Trophoblast cell (in vitro differentiated cells and primary cell): ENCODE data around the gene TMEM266.

Experiments
- DNase-seq, 2 donors: peaks; one replicate each; pipeline ENCODE4 v3.0.0-alpha.2; 2016
- H2AFZ ChIP-seq: 2 replicates; pipeline ENCODE4 v1.6.1; 2013; ENCODE audit warnings: low read length, moderate library complexity, mild to moderate bottlenecking; ENCODE audit not compliant: insufficient read depth, poor library complexity
- H2AK5ac ChIP-seq: 2 replicates; pipeline ENCODE4 v1.6.1; 2013; ENCODE audit warnings: mild to moderate bottlenecking, low read length
- H2BK120ac ChIP-seq: 2 replicates; pipeline ENCODE4 v1.6.1; 2013; ENCODE audit warnings: low read length, mild to moderate bottlenecking, moderate library complexity; ENCODE audit not compliant: insufficient read depth, poor library complexity
- H2BK12ac ChIP-seq: 2 replicates; pipeline ENCODE4 v1.6.1; 2013; ENCODE audit warnings: mild to moderate bottlenecking, low read length, moderate library complexity
- H2BK5ac ChIP-seq: 2 replicates; pipeline ENCODE4 v1.6.1; 2013; ENCODE audit warnings: low read length, low read depth, moderate library complexity, mild to moderate bottlenecking; ENCODE audit not compliant: poor library complexity
- H3K14ac ChIP-seq: 2 replicates; pipeline ENCODE4 v1.6.1; 2013; ENCODE audit warnings: mild to moderate bottlenecking, low read length
- H3K18ac ChIP-seq: 2 replicates; pipeline ENCODE4 v1.6.1; 2013; ENCODE audit warnings: mild to moderate bottlenecking, low read length
- H3K23ac ChIP-seq: 2 replicates; pipeline ENCODE4 v1.6.1; 2013; ENCODE audit warnings: low read length
- H3K27ac ChIP-seq: 2 replicates; pipeline ENCODE4 v1.5.1; 2013; ENCODE audit warnings: low read depth, mild to moderate bottlenecking, inconsistent platforms, low read length, moderate library complexity
- H3K27me3 ChIP-seq: 2 replicates; pipeline ENCODE4 v1.6.1; 2013; ENCODE audit warnings: inconsistent platforms, mild to moderate bottlenecking, low read length, moderate library complexity; ENCODE audit not compliant: insufficient read depth
- H3K36me3 ChIP-seq, 2 experiments: 1 replicate in 1 of 2; 2 replicates in 1 of 2; pipeline ENCODE4 v1.6.1; 2013; ENCODE audit warnings: low read length in 2 of 2, mild to moderate bottlenecking in 2 of 2, moderate library complexity in 1 of 2; ENCODE audit not compliant: insufficient read depth in 2 of 2, control insufficient read depth in 1 of 2
- H3K4ac ChIP-seq: 2 replicates; pipeline ENCODE4 v1.6.1; 2013; ENCODE audit warnings: low read depth, mild to moderate bottlenecking, low read length, moderate library complexity
- H3K4me1 ChIP-seq, 2 experiments: 1 replicate in 1 of 2; 2 replicates in 1 of 2; pipeline ENCODE4 v1.6.1; 2013; ENCODE audit warnings: low read length in 2 of 2, mild to moderate bottlenecking in 2 of 2, moderate library complexity in 1 of 2; ENCODE audit not compliant: insufficient read depth in 2 of 2, control insufficient read depth in 1 of 2
- H3K4me2 ChIP-seq: 2 replicates; pipeline ENCODE4 v1.6.1; 2013; ENCODE audit warnings: inconsistent platforms, mild to moderate bottlenecking, low read length, moderate library complexity
- H3K4me3 ChIP-seq: 2 replicates; pipeline ENCODE4 v1.5.1; 2013; ENCODE audit warnings: mild to moderate bottlenecking, low read depth, low read length, inconsistent platforms
- H3K79me1 ChIP-seq: one replicate; pipeline ENCODE4 v1.6.1; 2013; ENCODE audit warnings: low read length
- H3K79me2 ChIP-seq: 2 replicates; pipeline ENCODE4 v1.6.1; 2013; ENCODE audit warnings: low read length, mild to moderate bottlenecking; ENCODE audit not compliant: control insufficient read depth, insufficient read depth, poor library complexity
- H3K9ac ChIP-seq: 2 replicates; pipeline ENCODE4 v1.6.1; 2013; ENCODE audit warnings: mild to moderate bottlenecking, low read length
- H3K9me3 ChIP-seq: 2 replicates; pipeline ENCODE4 v1.6.1; 2013; ENCODE audit warnings: low read depth, mild to moderate bottlenecking, control low read depth, inconsistent platforms, low read length; ENCODE audit not compliant: insufficient read depth
- H4K12ac ChIP-seq: 2 replicates; pipeline ENCODE4 v1.6.1; 2013; ENCODE audit warnings: low read depth, mild to moderate bottlenecking, low read length, moderate library complexity
- H4K8ac ChIP-seq: 2 replicates; pipeline ENCODE4 v1.6.1; 2013; ENCODE audit warnings: low read depth, mild to moderate bottlenecking, low read length, moderate library complexity
- H4K91ac ChIP-seq: one replicate; pipeline ENCODE4 v1.6.1; 2013; ENCODE audit warnings: low read depth, mild to moderate bottlenecking, low read length, moderate library complexity
- whole genome bisulfite sequencing: extraction: QIAGEN DNeasy Blood & Tissue Kit; methylation state at CpG from one replicate; pipeline ENCODE4 v1.1.7; 2013; ENCODE audit warnings: missing lambda C conversion rate; ENCODE audit not compliant: insufficient read length, insufficient coverage; ENCODE audit errors: extremely low coverage; 5-methylcytosine and 5-hydroxymethylcytosine counted together

The TMEM266 gene

GRCh38 chr15:76160426-76161152 is 100.8 kb downstream of the TMEM266 start:
- Histone ChIP-seq H4K12ac (no peak overlapping the region), H3K36me3 (no peaks in the 10 kb centered on the region), H2BK12ac (no peak overlapping the region), H3K4ac (no peak overlapping the region), H3K9ac (no peak overlapping the region), H3K9me3 (no peaks in the 10 kb centered on the region), H3K18ac (no peak overlapping the region), H3K4me3 (no peak overlapping the region), H3K79me1 (no peaks in the 10 kb centered on the region), H3K23ac (no peak overlapping the region), H2BK5ac (no peak overlapping the region), H4K91ac (no peak overlapping the region), H2BK120ac (no peak overlapping the region), H4K8ac (no peak overlapping the region), H2AFZ (no peak overlapping the region), H3K27me3 (no peaks in the 10 kb centered on the region), H3K27ac (no peak overlapping the region), H3K14ac (no peak overlapping the region), H3K4me2 (no peak overlapping the region), H2AK5ac (no peak overlapping the region), H3K79me2 (no peaks in the 10 kb centered on the region), H3K4me1 (peaks cover 1 to 6% of the 10 kb centered on the region in 2 experiments)
- WGBS: no CpG with 5 or more reads among the region's 24 CpGs
- no peak for DNase-seq

GRCh38 chr15:76161153-76162035 is 101.6 kb downstream of the TMEM266 start:
- no peaks in the 10 kb centered on the region for H3K27me3 ChIP-seq
- no peak overlapping the region for H2BK5ac ChIP-seq

GRCh38 chr15:76162036-76162398 is 102.2 kb downstream of the TMEM266 start:
- Histone ChIP-seq H3K4me1 (peaks cover 1 to 6% of the 10 kb centered on the region in 2 experiments), H2AK5ac (no peak overlapping the region), H3K18ac (no peak overlapping the region), H2AFZ (no peak overlapping the region), H3K36me3 (no peaks in the 10 kb centered on the region), H3K79me2 (no peaks in the 10 kb centered on the region), H3K4ac (no peak overlapping the region), H3K79me1 (no peaks in the 10 kb centered on the region), H2BK120ac (no peak overlapping the region), H4K91ac (no peak overlapping the region), H3K4me3 (no peak overlapping the region), H2BK5ac (no peak overlapping the region), H2BK12ac (no peak overlapping the region), H3K23ac (no peak overlapping the region), H3K9ac (no peak overlapping the region), H3K9me3 (peaks cover 2% of the 10 kb centered on the region), H3K14ac (no peak overlapping the region), H3K4me2 (no peak overlapping the region), H3K27me3 (no peaks in the 10 kb centered on the region), H3K27ac (no peak overlapping the region), H4K8ac (no peak overlapping the region), H4K12ac (no peak overlapping the region)
- no CpG with 5 or more reads among the region's 12 CpGs for WGBS
- no peak for DNase-seq

More at GRCh38 chr15:76161153-76162035, 101.6 kb downstream of the TMEM266 start:
- no peak overlapping the region for H3K18ac ChIP-seq
- no peak overlapping the region for H3K9ac ChIP-seq
- no peaks in the 10 kb centered on the region for H3K79me2 ChIP-seq
- no CpG with 5 or more reads among the region's 20 CpGs for WGBS
- H3K4ac ChIP-seq: no peak overlapping the region
- no peak overlapping the region for H4K12ac ChIP-seq
- H3K4me2 ChIP-seq: no peak overlapping the region
- no peak overlapping the region for H2AFZ ChIP-seq
- H3K23ac ChIP-seq: no peak overlapping the region
- DNase-seq: no peak
- no peaks in the 10 kb centered on the region for H3K79me1 ChIP-seq
- no peak overlapping the region for H4K8ac ChIP-seq
- H2BK120ac ChIP-seq: no peak overlapping the region
- no peak overlapping the region for H2BK12ac ChIP-seq
- no peaks in the 10 kb centered on the region for H3K36me3 ChIP-seq
- H3K9me3 ChIP-seq: peaks cover 2% of the 10 kb centered on the region
- H3K14ac ChIP-seq: no peak overlapping the region
- H3K27ac ChIP-seq: no peak overlapping the region
- no peak overlapping the region for H2AK5ac ChIP-seq
- H4K91ac ChIP-seq: no peak overlapping the region
- no peak overlapping the region for H3K4me3 ChIP-seq
- H3K4me1 ChIP-seq: peaks cover 1 to 6% of the 10 kb centered on the region in 2 experiments

- Histone ChIP-seq H3K4me1 (peaks cover 1 to 6% of the 10 kb centered on the region in 2 experiments), H3K14ac (no peak overlapping the region), H2AK5ac (no peak overlapping the region), H2BK120ac (no peak overlapping the region), H3K9ac (no peak overlapping the region), H3K18ac (no peak overlapping the region), H3K36me3 (no peaks in the 10 kb centered on the region), H3K4me3 (no peak overlapping the region), H4K12ac (no peak overlapping the region), H3K9me3 (peaks cover 2% of the 10 kb centered on the region), H2BK12ac (no peak overlapping the region), H2AFZ (no peak overlapping the region), H3K27ac (no peak overlapping the region), H4K8ac (no peak overlapping the region), H4K91ac (no peak overlapping the region), H3K27me3 (no peaks in the 10 kb centered on the region), H3K4ac (no peak overlapping the region), H3K79me1 (no peaks in the 10 kb centered on the region), H2BK5ac (no peak overlapping the region), H3K23ac (no peak overlapping the region), H3K4me2 (no peak overlapping the region), H3K79me2 (no peaks in the 10 kb centered on the region)
- DNase-seq: no peak
- no CpG with 5 or more reads among the region's 10 CpGs for WGBS
These were observed 103.1 kb downstream of the TMEM266 start for GRCh38 chr15:76162784-76163456.
